Common myeloid progenitor, CD34-positive (primary cell): ENCODE results near the gene THOP1.
A peak's percentile ranks its signal among the peaks of the same experiment; 100 is the strongest.

ENCODE experiments used
- CTCF ChIA-PET: fragments of 350-600 bp; sonication (Branson Sonifier 250); formaldehyde crosslinking; loops from one replicate; lab custom pipeline; 2021; ENCODE audit warnings: antibody characterized with exemption; lab: Charles Lee
- POLR2A ChIA-PET: fragments of 350-600 bp; sonication (Branson Sonifier 250); formaldehyde crosslinking; loops from one replicate; lab custom pipeline; 2021; ENCODE audit warnings: antibody characterized with exemption; lab: Charles Lee
- DNase-seq, 3 donors: peaks; one replicate each; pipeline versions ENCODE4 v3.0.0 to v3.0.0-alpha.2; 2013
- H3K27ac ChIP-seq, 2 experiments: 1 replicate in 1 of 2; 2 replicates in 1 of 2; pipeline ENCODE4 v1.7.0; 2013; ENCODE audit warnings: inconsistent platforms in 2 of 2, low read length in 2 of 2, mild to moderate bottlenecking in 2 of 2, low read depth in 1 of 2, moderate library complexity in 1 of 2; ENCODE audit not compliant: severe bottlenecking in 2 of 2, insufficient read depth in 1 of 2, poor library complexity in 1 of 2
- H3K27me3 ChIP-seq, 5 experiments: replicated peaks in 2 of 5; 1 replicate in 3 of 5; 2 replicates in 2 of 5; pipeline versions ENCODE4 v1.6.1 to v1.7.0; 2013; ENCODE audit warnings: low read length in 4 of 5, mild to moderate bottlenecking in 2 of 5, moderate library complexity in 2 of 5, inconsistent platforms in 1 of 5; ENCODE audit not compliant: insufficient read depth in 5 of 5, control insufficient read depth in 4 of 5
- H3K36me3 ChIP-seq, 4 experiments: 1 replicate in 2 of 4; 2 replicates in 2 of 4; pipeline versions ENCODE4 v1.6.1 to v1.7.0; 2013; ENCODE audit warnings: low read length in 3 of 4, control low read depth in 1 of 4, mild to moderate bottlenecking in 1 of 4; ENCODE audit not compliant: control insufficient read depth in 4 of 4, insufficient read depth in 4 of 4
- H3K4me1 ChIP-seq, 4 experiments: 1 replicate in 3 of 4; 2 replicates in 1 of 4; pipeline versions ENCODE4 v1.6.1 to v1.7.1; 2013; ENCODE audit warnings: low read length in 3 of 4, mild to moderate bottlenecking in 3 of 4, control low read depth in 1 of 4, inconsistent platforms in 1 of 4, moderate library complexity in 1 of 4; ENCODE audit not compliant: control insufficient read depth in 4 of 4, insufficient read depth in 4 of 4; ENCODE audit errors: control extremely low read depth in 1 of 4
- H3K4me3 ChIP-seq, 7 experiments: 1 replicate in 4 of 7; 2 replicates in 3 of 7; pipeline versions ENCODE4 v1.5.1 to v1.7.0; 2013; ENCODE audit warnings: mild to moderate bottlenecking in 7 of 7, low read length in 6 of 7, moderate library complexity in 6 of 7, inconsistent platforms in 2 of 7, low read depth in 2 of 7, control low read depth in 1 of 7; ENCODE audit not compliant: insufficient read depth in 4 of 7, control insufficient read depth in 1 of 7; ENCODE audit errors: extremely low read depth in 1 of 7
- H3K9me3 ChIP-seq, 5 experiments: 1 replicate in 4 of 5; 2 replicates in 1 of 5; pipeline versions ENCODE4 v1.6.1 to v1.7.1; 2013; ENCODE audit warnings: low read length in 4 of 5, mild to moderate bottlenecking in 2 of 5, inconsistent platforms in 1 of 5, low read depth in 1 of 5, moderate library complexity in 1 of 5; ENCODE audit not compliant: control insufficient read depth in 4 of 5, insufficient read depth in 2 of 5; ENCODE audit errors: control extremely low read depth in 1 of 5
- WGBS: methylation state at CpG from one replicate; pipeline ENCODE4 v1.1.5; 2013; ENCODE audit not compliant: insufficient coverage; 5-methylcytosine and 5-hydroxymethylcytosine counted together

The THOP1 gene

GRCh38 chr19:2800506-2800905 is 15.2 kb downstream of the THOP1 start:
- H3K36me3 ChIP-seq, result peaks cover 0 to 89% (median 70%) of the 10 kb centered on the region in 4 experiments
- no peaks in the 10 kb centered on the region for H3K4me1 ChIP-seq
- no peak for DNase-seq
- no peaks in the 10 kb centered on the region for H3K27me3 ChIP-seq
- H3K27ac ChIP-seq, result no peak overlapping the region
- H3K9me3 ChIP-seq, result no peaks in the 10 kb centered on the region
- 95% methylated on average over 21 of the region's 22 CpGs for WGBS
- ChIA-PET POLR2A (no interaction called here), CTCF (no interaction called here)
- no peak overlapping the region for H3K4me3 ChIP-seq

GRCh38 chr19:2802826-2803225 is 17.5 kb downstream of the THOP1 start:
- DNase-seq, result no peak
- peaks cover 3 to 86% (median 71%) of the 10 kb centered on the region in 4 experiments for H3K36me3 ChIP-seq
- POLR2A ChIA-PET, result no interaction called here
- H3K27ac ChIP-seq, result no peak overlapping the region
- H3K27me3 ChIP-seq, result no peaks in the 10 kb centered on the region
- WGBS, result 96% methylated on average over 16 of the region's 17 CpGs
- no peak overlapping the region for H3K4me3 ChIP-seq
- CTCF ChIA-PET, result no interaction called here
- H3K9me3 ChIP-seq, result no peaks in the 10 kb centered on the region
- H3K4me1 ChIP-seq, result no peaks in the 10 kb centered on the region

- H3K27ac ChIP-seq, result no peak overlapping the region
- CTCF ChIA-PET, result no interaction called here
- H3K9me3 ChIP-seq, result no peaks in the 10 kb centered on the region
- no peaks in the 10 kb centered on the region for H3K4me1 ChIP-seq
- H3K4me3 ChIP-seq, result no peak overlapping the region
- DNase-seq, result no peak
- no peaks in the 10 kb centered on the region for H3K27me3 ChIP-seq
- peaks cover 3 to 88% (median 70%) of the 10 kb centered on the region in 4 experiments for H3K36me3 ChIP-seq
- 96% methylated on average over 28 of the region's 29 CpGs for WGBS
- POLR2A ChIA-PET, result no interaction called here
These were observed 18.3 kb downstream of the THOP1 start for GRCh38 chr19:2803486-2804155.

- ChIA-PET CTCF (no interaction called here), POLR2A (no interaction called here)
- no peaks in the 10 kb centered on the region for H3K4me1 ChIP-seq
- H3K27ac ChIP-seq, result no peak overlapping the region
- whole genome bisulfite sequencing, result 94% methylated on average over 13 of the region's 27 CpGs
- H3K27me3 ChIP-seq, result no peaks in the 10 kb centered on the region
- DNase-seq, result peak in 1 of 3 donors; percentile 17
- H3K9me3 ChIP-seq, result no peaks in the 10 kb centered on the region
- peaks cover 6 to 90% (median 73%) of the 10 kb centered on the region in 4 experiments for H3K36me3 ChIP-seq
- no peak overlapping the region for H3K4me3 ChIP-seq
These were observed 19.1 kb downstream of the THOP1 start for GRCh38 chr19:2804156-2805004.

- ChIA-PET POLR2A (no interaction called here), CTCF (no interaction called here)
- WGBS, result 98% methylated on average over 19 of the region's 28 CpGs
- H3K27me3 ChIP-seq, result no peaks in the 10 kb centered on the region
- no peak overlapping the region for H3K4me3 ChIP-seq
- peaks cover 6 to 92% (median 74%) of the 10 kb centered on the region in 4 experiments for H3K36me3 ChIP-seq
- no peak overlapping the region for H3K27ac ChIP-seq
- H3K4me1 ChIP-seq, result no peaks in the 10 kb centered on the region
- H3K9me3 ChIP-seq, result no peaks in the 10 kb centered on the region
- DNase-seq, result no peak
These were observed 20.1 kb downstream of the THOP1 start for GRCh38 chr19:2805261-2805900.

- WGBS, result 97% methylated on average over 19 of the region's 23 CpGs
- Histone ChIP-seq H3K9me3 (no peaks in the 10 kb centered on the region), H3K4me1 (no peaks in the 10 kb centered on the region), H3K27me3 (no peaks in the 10 kb centered on the region), H3K27ac (no peak overlapping the region), H3K4me3 (no peak overlapping the region), H3K36me3 (peaks cover 10 to 93% (median 71%) of the 10 kb centered on the region in 4 experiments)
- CTCF ChIA-PET, result no interaction called here
- no peak for DNase-seq
- POLR2A ChIA-PET, result no interaction called here
These were observed 20.8 kb downstream of the THOP1 start for GRCh38 chr19:2805991-2806649.
